HCT116 (cell line): ENCODE results near the gene ZNF785. TPM values are rescaled to one million over a fixed set of nuclear protein-coding genes. Genes with fewer than 3 reads are reported as not detected.
A peak's percentile ranks its signal among the peaks of the same experiment; 100 is the strongest.

Experiments
- ATAC-seq: fragments of 200-7000 bp; cut with Tn5 transposase; 2 replicates; pipeline ENCODE4 v1.9.1; 2020; ENCODE audit warnings: mild to moderate bottlenecking, moderate library complexity
- BruUV-seq: library from RNA; stranded (reverse); fragments of 400-500 nt; replicated peaks from 2 replicates; lab custom pipeline; 2021; lab: Mats Ljungman, UMichigan
- CTCF ChIA-PET: fragments of 300-600 bp; sonication (Branson Sonifier 250); formaldehyde crosslinking; loops from one replicate; lab custom pipeline; 2021; ENCODE audit warnings: antibody characterized with exemption; lab: Charles Lee
- POLR2A ChIA-PET: fragments of 300-600, 350-600 bp; sonication (Branson Sonifier 250); formaldehyde crosslinking; loops from one replicate; lab custom pipeline; 2021; ENCODE audit warnings: antibody characterized with exemption; lab: Charles Lee
- RAD21 ChIA-PET, 2 experiments: fragments of 300-600 bp; sonication (Branson Sonifier 250); formaldehyde crosslinking; loops; one replicate each; lab custom pipeline; 2023; ENCODE audit warnings: low total read pairs in 2 of 2; ENCODE audit not compliant: uncharacterized antibody in 2 of 2, unreplicated experiment in 2 of 2, low non-redundant PET in 1 of 2; lab: Charles Lee
- DNase-seq: peaks from one replicate; pipeline ENCODE4 v3.0.0-alpha.2; 2010; ENCODE audit warnings: low read depth, low spot score
- H2AFZ ChIP-seq: fragments of 200-600 bp; shearing (Covaris generic), sonication (generic); 2 replicates; pipeline ENCODE4 v1.6.1; 2017; ENCODE audit warnings: low read depth, mixed run types, mixed read lengths, antibody characterized with exemption, low read length; ENCODE audit not compliant: poor library complexity, severe bottlenecking
- H3K27ac ChIP-seq: 2 replicates; pipeline ENCODE4 v1.5.1; 2012; ENCODE audit warnings: low read depth, low read length
- H3K27me3 ChIP-seq: fragments of 200-600 bp; sonication (generic); 2 replicates; pipeline ENCODE4 v1.6.1; 2016; ENCODE audit warnings: mixed run types, low read length, mixed read lengths; ENCODE audit not compliant: insufficient read depth
- H3K36me3 ChIP-seq, 2 experiments: fragments of 200-500 bp in 1 of 2; fragments of 200-600 bp in 1 of 2; sonication (Bioruptor generic) in 1 of 2; sonication (generic) in 1 of 2; 2 replicates each; pipeline versions ENCODE4 v1.5.1 to v1.6.1; 2014 to 2016; ENCODE audit warnings: low read length in 2 of 2, inconsistent platforms in 1 of 2, mixed read lengths in 1 of 2, mixed run types in 1 of 2; ENCODE audit not compliant: insufficient read depth in 2 of 2, control insufficient read depth in 1 of 2
- H3K4me1 ChIP-seq, 2 experiments: fragments of 200-600 bp in 1 of 2; sonication (generic) in 1 of 2; 2 replicates each; pipeline versions ENCODE4 v1.5.1 to v1.6.1; 2012 to 2017; ENCODE audit warnings: low read length in 2 of 2, inconsistent platforms in 1 of 2, mild to moderate bottlenecking in 1 of 2, mixed read lengths in 1 of 2, mixed run types in 1 of 2, moderate library complexity in 1 of 2; ENCODE audit not compliant: insufficient read depth in 2 of 2, control insufficient read depth in 1 of 2
- H3K4me2 ChIP-seq: fragments of 200-600 bp; sonication (generic); 2 replicates; pipeline ENCODE4 v1.6.1; 2017; ENCODE audit warnings: mixed run types, low read length, mixed read lengths
- H3K4me3 ChIP-seq, 2 experiments: fragments of 200-600 bp in 1 of 2; sonication (generic) in 1 of 2; replicated peaks in 1 of 2; 2 replicates each; pipeline ENCODE4 v1.5.1; 2011 to 2016; ENCODE audit warnings: low read length in 2 of 2, control low read depth in 1 of 2, low read depth in 1 of 2, mild to moderate bottlenecking in 1 of 2, mixed read lengths in 1 of 2, mixed run types in 1 of 2
- H3K79me2 ChIP-seq: fragments of 200-600 bp; sonication (generic); 2 replicates; pipeline ENCODE4 v1.6.1; 2017; ENCODE audit warnings: mild to moderate bottlenecking, mixed run types, low read length, moderate library complexity, mixed read lengths; ENCODE audit not compliant: insufficient read depth
- H3K9ac ChIP-seq: fragments of 200-600 bp; sonication (generic); 2 replicates; pipeline ENCODE4 v1.6.1; 2016; ENCODE audit warnings: low read length, mixed read lengths
- H3K9me2 ChIP-seq: fragments of 200-600 bp; sonication (generic), shearing (Covaris generic); 2 replicates; pipeline ENCODE4 v1.6.1; 2017; ENCODE audit warnings: mixed run types, mild to moderate bottlenecking, moderate library complexity; ENCODE audit not compliant: insufficient read depth
- H3K9me3 ChIP-seq, 2 experiments: fragments of 200-500 bp in 1 of 2; fragments of 200-600 bp in 1 of 2; sonication (Bioruptor generic) in 1 of 2; sonication (generic) in 1 of 2; 2 replicates each; pipeline ENCODE4 v1.6.1; 2014 to 2017; ENCODE audit warnings: low read length in 2 of 2, mixed read lengths in 2 of 2, inconsistent platforms in 1 of 2, low read depth in 1 of 2, mild to moderate bottlenecking in 1 of 2, mixed run types in 1 of 2, moderate library complexity in 1 of 2; ENCODE audit not compliant: control insufficient read depth in 1 of 2, insufficient read depth in 1 of 2
- H4K20me1 ChIP-seq: fragments of 200-600 bp; sonication (generic), shearing (Covaris generic); 2 replicates; pipeline ENCODE4 v1.6.1; 2017; ENCODE audit warnings: mixed run types, mild to moderate bottlenecking, moderate library complexity; ENCODE audit not compliant: insufficient read depth
- CBX3 ChIP-seq: IDR thresholded peaks from 2 replicates; pipeline ENCODE4 v1.6.1; 2012; ENCODE audit warnings: low read depth
- EGR1 ChIP-seq: IDR thresholded peaks from 2 replicates; pipeline ENCODE4 v1.6.1; 2012; ENCODE audit warnings: low read depth
- EZH2phosphoT487 ChIP-seq: fragments of 200-600 bp; IDR thresholded peaks from 2 replicates; pipeline ENCODE4 v1.6.1; 2018; ENCODE audit warnings: antibody characterized with exemption, borderline replicate concordance
- RAD21 ChIP-seq: IDR thresholded peaks from 2 replicates; pipeline ENCODE4 v1.6.1; 2012; ENCODE audit warnings: low read depth, mild to moderate bottlenecking
- SIN3A ChIP-seq: IDR thresholded peaks from 2 replicates; pipeline ENCODE4 v1.6.1; 2012; ENCODE audit warnings: low read depth
- intact Hi-C: fragments of 100-400 bp; cut with micrococcal nuclease; formaldehyde crosslinking; loops from 2 replicates; pipeline ENCODE4 v1.10.0; 2022
- total RNA-seq: library from RNA; stranded (reverse); gene quantifications from one replicate; pipeline ENCODE4 v1.2.1, GENCODE V29; 2021; ENCODE audit not compliant: unreplicated experiment
- TF ChIP-seq, protein P1 (sequence below): IDR thresholded peaks from 2 replicates; pipeline ENCODE4 v1.6.1; 2012
- TF ChIP-seq, protein P2 (sequence below): IDR thresholded peaks from 2 replicates; pipeline ENCODE4 v1.6.1; 2011; ENCODE audit warnings: mild to moderate bottlenecking, low read length, moderate library complexity; ENCODE audit not compliant: insufficient replicate concordance; ENCODE audit errors: extremely low read depth
- TF ChIP-seq, protein P3 (sequence below), 3 experiments: fragments of 200-600 bp in 1 of 3; sonication (generic) in 1 of 3; IDR thresholded peaks in 2 of 3; conservative IDR thresholded peaks in 1 of 3; 2 replicates each; pipeline ENCODE4 v1.5.1; 2012 to 2017; ENCODE audit warnings: low read depth in 2 of 3, low read length in 2 of 3, antibody characterized with exemption in 1 of 3, borderline replicate concordance in 1 of 3, control low read depth in 1 of 3, mild to moderate bottlenecking in 1 of 3, mixed read lengths in 1 of 3, mixed run types in 1 of 3, moderate library complexity in 1 of 3; ENCODE audit not compliant: insufficient read depth in 1 of 3
- TF ChIP-seq, protein P4 (sequence below): IDR thresholded peaks from 2 replicates; pipeline ENCODE4 v1.6.1; 2012
- TF ChIP-seq, protein P5 (sequence below): IDR thresholded peaks from 2 replicates; pipeline ENCODE4 v1.6.1; 2012; ENCODE audit warnings: low read depth

ZNF785 gene
- total RNA-seq, 1 experiment from 2014 or later: 0.15 TPM

DNA sequence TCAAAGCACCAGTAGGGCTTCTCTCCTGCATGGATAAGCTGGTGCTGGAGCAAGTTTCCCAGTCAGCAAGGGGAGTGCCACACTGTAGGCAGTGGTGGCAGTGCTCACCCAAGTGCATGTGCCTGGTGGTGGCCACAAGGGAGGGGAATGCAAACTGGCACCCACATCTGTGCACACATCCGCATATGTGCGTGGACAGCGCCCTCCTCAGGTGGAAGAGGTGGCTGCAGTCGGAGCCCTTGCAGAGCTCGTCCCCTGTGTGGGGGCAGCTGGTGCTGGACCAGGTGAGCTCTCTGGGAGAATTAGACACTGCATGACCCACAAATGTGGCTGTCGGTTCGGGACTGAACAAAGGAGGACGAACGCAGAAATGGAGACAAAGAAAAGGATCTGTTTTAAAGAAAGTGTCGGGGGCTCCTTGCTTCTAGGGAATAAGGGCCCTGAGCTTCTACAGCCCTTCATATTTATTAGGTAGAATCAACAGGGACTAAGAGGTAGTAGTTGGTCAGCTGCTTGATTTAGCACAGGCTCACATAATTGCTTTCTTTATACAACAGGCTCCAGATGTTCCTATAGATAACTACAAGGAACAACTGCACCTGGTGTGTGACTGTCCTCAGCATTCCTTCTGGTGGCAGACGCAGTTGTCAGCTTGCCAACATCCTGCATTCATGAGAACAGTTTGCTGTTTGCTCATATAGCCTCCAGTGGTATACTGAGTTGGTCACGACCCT is 30.0 kb upstream of the ZNF785 start:
- ChIA-PET POLR2A (interaction anchor here (1.1 kb wide), 1 partner anchor 186 kb away, joined by 7 read pairs; the partner anchor contains the start of gene DCTPP1), CTCF (interaction anchor here (0.6 to 1.6 kb wide), 13 partner anchors 11 to 915 kb away, joined by 3 to 21 read pairs (median 4); partner anchors contain the start of genes DCTPP1, TBC1D10B and ZNF48), RAD21 (no interaction called here)
- H2AFZ ChIP-seq: no peak overlapping the region
- no peaks in the 10 kb centered on the region for H3K9me2 ChIP-seq
- H3K27ac ChIP-seq: no peak overlapping the region
- no peak overlapping the region for H3K9ac ChIP-seq
- no peaks in the 10 kb centered on the region for H3K27me3 ChIP-seq
- BruUV-seq: no TSS peak
- ATAC-seq: peak; percentile 84
- TF ChIP-seq CBX3 (0 out of 2 replicates have a peak, but pooled peaks have one; percentile 11), SIN3A (no peak), RAD21 (peak; percentile 82), EGR1 (no peak), EZH2phosphoT487 (no peak)
- TF ChIP-seq, protein P1, sequence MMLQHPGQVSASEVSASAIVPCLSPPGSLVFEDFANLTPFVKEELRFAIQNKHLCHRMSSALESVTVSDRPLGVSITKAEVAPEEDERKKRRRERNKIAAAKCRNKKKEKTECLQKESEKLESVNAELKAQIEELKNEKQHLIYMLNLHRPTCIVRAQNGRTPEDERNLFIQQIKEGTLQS: no peak
- TF ChIP-seq, protein P2, sequence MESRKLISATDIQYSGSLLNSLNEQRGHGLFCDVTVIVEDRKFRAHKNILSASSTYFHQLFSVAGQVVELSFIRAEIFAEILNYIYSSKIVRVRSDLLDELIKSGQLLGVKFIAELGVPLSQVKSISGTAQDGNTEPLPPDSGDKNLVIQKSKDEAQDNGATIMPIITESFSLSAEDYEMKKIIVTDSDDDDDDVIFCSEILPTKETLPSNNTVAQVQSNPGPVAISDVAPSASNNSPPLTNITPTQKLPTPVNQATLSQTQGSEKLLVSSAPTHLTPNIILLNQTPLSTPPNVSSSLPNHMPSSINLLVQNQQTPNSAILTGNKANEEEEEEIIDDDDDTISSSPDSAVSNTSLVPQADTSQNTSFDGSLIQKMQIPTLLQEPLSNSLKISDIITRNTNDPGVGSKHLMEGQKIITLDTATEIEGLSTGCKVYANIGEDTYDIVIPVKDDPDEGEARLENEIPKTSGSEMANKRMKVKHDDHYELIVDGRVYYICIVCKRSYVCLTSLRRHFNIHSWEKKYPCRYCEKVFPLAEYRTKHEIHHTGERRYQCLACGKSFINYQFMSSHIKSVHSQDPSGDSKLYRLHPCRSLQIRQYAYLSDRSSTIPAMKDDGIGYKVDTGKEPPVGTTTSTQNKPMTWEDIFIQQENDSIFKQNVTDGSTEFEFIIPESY: no peak
- TF ChIP-seq, protein P3, sequence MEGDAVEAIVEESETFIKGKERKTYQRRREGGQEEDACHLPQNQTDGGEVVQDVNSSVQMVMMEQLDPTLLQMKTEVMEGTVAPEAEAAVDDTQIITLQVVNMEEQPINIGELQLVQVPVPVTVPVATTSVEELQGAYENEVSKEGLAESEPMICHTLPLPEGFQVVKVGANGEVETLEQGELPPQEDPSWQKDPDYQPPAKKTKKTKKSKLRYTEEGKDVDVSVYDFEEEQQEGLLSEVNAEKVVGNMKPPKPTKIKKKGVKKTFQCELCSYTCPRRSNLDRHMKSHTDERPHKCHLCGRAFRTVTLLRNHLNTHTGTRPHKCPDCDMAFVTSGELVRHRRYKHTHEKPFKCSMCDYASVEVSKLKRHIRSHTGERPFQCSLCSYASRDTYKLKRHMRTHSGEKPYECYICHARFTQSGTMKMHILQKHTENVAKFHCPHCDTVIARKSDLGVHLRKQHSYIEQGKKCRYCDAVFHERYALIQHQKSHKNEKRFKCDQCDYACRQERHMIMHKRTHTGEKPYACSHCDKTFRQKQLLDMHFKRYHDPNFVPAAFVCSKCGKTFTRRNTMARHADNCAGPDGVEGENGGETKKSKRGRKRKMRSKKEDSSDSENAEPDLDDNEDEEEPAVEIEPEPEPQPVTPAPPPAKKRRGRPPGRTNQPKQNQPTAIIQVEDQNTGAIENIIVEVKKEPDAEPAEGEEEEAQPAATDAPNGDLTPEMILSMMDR (IDR thresholded peaks at IDR 0.05 in 2 of 3, conservative IDR thresholded peaks at IDR 0.05 in 1 of 3; ENCODE audit: borderline replicate concordance in 1 of 3, insufficient read depth in 1 of 3, low read depth in 2 of 3, low read length in 2 of 3): peak; percentile 65 to 87 (median 68); a peak in 5 of 6 replicates
- TF ChIP-seq, protein P4, sequence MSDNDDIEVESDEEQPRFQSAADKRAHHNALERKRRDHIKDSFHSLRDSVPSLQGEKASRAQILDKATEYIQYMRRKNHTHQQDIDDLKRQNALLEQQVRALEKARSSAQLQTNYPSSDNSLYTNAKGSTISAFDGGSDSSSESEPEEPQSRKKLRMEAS: peak; percentile 69
- TF ChIP-seq, protein P5, sequence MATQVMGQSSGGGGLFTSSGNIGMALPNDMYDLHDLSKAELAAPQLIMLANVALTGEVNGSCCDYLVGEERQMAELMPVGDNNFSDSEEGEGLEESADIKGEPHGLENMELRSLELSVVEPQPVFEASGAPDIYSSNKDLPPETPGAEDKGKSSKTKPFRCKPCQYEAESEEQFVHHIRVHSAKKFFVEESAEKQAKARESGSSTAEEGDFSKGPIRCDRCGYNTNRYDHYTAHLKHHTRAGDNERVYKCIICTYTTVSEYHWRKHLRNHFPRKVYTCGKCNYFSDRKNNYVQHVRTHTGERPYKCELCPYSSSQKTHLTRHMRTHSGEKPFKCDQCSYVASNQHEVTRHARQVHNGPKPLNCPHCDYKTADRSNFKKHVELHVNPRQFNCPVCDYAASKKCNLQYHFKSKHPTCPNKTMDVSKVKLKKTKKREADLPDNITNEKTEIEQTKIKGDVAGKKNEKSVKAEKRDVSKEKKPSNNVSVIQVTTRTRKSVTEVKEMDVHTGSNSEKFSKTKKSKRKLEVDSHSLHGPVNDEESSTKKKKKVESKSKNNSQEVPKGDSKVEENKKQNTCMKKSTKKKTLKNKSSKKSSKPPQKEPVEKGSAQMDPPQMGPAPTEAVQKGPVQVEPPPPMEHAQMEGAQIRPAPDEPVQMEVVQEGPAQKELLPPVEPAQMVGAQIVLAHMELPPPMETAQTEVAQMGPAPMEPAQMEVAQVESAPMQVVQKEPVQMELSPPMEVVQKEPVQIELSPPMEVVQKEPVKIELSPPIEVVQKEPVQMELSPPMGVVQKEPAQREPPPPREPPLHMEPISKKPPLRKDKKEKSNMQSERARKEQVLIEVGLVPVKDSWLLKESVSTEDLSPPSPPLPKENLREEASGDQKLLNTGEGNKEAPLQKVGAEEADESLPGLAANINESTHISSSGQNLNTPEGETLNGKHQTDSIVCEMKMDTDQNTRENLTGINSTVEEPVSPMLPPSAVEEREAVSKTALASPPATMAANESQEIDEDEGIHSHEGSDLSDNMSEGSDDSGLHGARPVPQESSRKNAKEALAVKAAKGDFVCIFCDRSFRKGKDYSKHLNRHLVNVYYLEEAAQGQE: no peak
- no peak overlapping the region for H3K4me3 ChIP-seq
- intact Hi-C loops: no loop called here
- H3K4me1 ChIP-seq: peaks cover 6 to 11% of the 10 kb centered on the region in 2 experiments; a peak in 2 of 4 replicates
- H3K9me3 ChIP-seq: peaks cover 0 to 9% of the 10 kb centered on the region in 2 experiments; a peak in 2 of 4 replicates
- DNase-seq: peak; percentile 48
- no peak overlapping the region for H3K4me2 ChIP-seq
- no peaks in the 10 kb centered on the region for H3K79me2 ChIP-seq
- H4K20me1 ChIP-seq: no peaks in the 10 kb centered on the region
- no peaks in the 10 kb centered on the region for H3K36me3 ChIP-seq
